ENCODE data around the gene ATPAF2.

GRCh38 chr17:18071751-18072150 is 32.8 kb upstream of the ATPAF2 start:
- TF ChIP-seq, protein P1, sequence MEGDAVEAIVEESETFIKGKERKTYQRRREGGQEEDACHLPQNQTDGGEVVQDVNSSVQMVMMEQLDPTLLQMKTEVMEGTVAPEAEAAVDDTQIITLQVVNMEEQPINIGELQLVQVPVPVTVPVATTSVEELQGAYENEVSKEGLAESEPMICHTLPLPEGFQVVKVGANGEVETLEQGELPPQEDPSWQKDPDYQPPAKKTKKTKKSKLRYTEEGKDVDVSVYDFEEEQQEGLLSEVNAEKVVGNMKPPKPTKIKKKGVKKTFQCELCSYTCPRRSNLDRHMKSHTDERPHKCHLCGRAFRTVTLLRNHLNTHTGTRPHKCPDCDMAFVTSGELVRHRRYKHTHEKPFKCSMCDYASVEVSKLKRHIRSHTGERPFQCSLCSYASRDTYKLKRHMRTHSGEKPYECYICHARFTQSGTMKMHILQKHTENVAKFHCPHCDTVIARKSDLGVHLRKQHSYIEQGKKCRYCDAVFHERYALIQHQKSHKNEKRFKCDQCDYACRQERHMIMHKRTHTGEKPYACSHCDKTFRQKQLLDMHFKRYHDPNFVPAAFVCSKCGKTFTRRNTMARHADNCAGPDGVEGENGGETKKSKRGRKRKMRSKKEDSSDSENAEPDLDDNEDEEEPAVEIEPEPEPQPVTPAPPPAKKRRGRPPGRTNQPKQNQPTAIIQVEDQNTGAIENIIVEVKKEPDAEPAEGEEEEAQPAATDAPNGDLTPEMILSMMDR (conservative IDR thresholded peaks at IDR 0.05 in 1 of 2, IDR thresholded peaks at IDR 0.05 in 1 of 2; ENCODE audit: extremely low read depth in 1 of 2, insufficient read depth in 1 of 2, low read depth in 1 of 2, low read length in 2 of 2) = no peak
- no peak for TF ChIP-seq EZH2 (IDR thresholded peaks at IDR 0.05; ENCODE audit: borderline replicate concordance, low read length)
